Occipital lobe (tissue), 2 donors: ENCODE measurements around the gene AP1M2. TPM values are rescaled to one million over a fixed set of nuclear protein-coding genes. Genes with fewer than 3 reads are reported as not detected.
"Not testable (repeated sequence)": the region's sequence is repeated elsewhere in the genome, so short reads cannot be mapped to it uniquely, and the experiment has no call there.

Source experiments
- DNase-seq: peaks from one replicate; lab custom pipeline; 2025; lab: John Stamatoyannopoulos, UW
- total RNA-seq: library from RNA; depleted of rRNA; stranded (reverse); fragments of >200 nt; gene quantifications from one replicate; pipeline ENCODE4 v1.2.3, GENCODE V29; 2014

AP1M2 gene
- total RNA-seq, 1 donor from 2014 or later = not detected

DNA sequence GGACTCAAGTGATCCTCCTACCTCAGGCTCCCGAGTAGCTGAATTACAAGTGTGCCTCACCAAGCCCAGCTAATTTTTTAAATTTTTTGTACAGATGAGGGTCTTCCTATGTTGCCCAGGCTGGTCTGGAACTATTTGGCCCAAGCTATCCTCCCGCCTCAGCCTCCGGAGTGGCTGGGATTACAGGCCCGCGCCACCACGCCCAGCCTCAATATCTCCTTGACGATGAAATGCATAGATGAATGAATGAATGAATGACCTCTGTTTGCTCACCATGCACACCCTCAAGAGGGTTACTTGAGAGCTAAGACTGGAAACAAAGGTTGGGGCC lies 14.9 kb upstream of the AP1M2 start:
- DNase-seq = no peak

DNA sequence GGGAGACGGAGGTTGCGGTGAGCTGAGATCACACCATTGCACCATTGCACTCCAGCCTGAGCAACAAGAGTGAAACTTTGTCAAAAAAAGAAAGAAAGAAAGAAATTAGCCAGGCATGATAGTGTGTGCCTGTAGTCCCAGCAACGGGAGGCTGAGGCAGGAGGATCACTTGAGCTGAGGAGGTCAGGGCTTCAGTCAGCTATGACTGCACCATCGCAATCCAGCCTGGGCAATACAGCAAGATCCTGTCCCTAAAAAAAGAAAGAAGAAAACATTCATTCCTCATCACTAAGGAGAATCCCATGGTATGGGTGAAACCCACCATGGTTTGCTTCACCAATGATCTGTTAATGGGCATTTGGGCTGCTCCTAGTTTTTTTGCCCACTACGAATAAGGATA lies 13.0 kb upstream of the AP1M2 start:
- DNase-seq = no peak

DNA sequence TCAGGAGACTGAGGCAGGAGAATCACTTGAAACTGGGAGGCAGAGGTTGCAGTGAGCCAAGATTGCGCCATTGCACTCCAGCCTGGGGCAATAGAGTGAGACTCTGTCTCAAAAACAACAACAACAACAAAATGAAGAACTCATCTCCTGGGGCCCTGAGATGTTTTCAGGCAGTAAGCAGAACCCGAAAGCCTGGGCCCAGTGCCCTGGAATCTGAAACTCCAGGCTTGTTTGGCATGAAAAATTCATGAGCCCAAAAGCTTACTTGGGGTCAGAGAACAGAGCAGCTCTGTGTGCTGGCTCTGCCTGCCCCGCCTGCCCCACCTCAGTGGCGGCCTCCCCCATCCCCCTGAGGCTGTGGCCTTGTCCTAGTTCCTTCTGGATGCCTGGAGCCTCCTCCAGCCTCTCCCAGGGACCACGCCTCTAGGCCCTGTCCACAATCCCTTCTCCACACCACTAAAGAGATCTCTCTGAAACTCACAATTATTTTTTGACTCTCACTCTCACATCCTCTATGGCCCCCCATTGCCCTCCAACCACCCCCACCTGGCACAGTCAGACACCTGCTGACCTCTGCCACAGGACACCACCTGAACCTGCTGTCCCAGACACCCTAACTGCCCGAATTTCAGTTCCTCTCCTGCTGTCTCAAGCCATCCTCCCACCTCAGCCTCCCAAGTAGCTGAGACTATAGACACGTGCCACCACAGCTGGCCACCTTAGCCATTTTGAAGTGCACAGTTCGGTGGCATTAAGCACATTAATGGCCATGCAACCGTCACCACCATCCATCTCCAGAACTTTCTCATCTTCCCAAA lies 6.9 kb upstream of the AP1M2 start:
- DNase-seq = peak; percentile 30

DNA sequence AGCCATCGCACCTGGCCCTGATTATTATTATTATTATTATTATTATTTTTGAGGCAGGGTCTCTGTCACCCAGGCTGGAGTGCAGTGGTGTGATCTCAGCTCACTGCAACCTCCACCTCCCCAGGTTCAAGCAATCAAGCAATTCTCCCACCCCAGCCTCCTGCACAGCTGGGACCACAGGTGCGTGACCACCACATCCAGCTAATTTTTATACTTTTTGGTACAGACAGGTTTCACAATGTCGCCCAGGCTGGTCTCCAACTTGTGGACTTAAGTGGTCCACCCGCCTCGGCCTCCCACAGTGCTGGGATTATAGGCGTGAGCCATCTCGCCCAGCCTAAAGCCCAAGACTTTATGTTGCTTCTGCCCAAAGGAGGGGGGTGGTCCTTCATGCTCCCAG lies 6.0 kb upstream of the AP1M2 start:
- DNase-seq = no peak

DNA sequence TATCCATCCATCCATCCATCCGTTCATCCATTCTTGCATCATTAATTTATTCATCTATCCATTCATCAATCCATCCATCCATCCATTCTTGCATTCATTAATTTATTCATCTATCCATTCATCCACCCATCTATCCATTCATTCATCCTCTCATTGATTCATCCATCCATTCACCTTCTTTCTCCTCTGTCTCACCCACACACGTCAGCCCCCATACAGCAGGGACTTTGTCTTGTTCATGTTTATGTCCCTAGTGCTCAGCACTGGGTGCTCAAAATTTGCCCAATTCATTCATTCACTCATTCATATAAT lies 683 bp upstream of the AP1M2 start:
- DNase-seq = no peak

DNA sequence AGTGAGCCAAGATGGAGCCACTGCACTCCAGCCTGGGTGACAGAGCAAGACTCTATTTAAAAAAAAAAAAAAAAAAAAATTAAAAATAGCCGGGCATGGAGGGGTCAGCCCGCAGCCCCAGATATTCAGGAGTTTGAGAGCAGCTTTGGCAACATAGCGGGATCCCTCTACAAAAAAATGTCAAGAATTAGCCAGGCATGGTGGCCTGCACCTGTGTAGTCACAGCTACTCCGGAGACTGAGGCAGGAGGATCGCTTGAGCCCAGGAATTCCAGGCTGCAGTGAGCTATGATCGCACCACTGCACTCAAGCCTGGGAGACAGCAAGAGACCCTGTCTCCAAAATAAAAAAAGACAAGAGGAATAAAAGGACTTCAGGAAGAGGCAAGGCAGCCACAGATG lies 716 bp downstream of the AP1M2 start:
- DNase-seq = no peak

DNA sequence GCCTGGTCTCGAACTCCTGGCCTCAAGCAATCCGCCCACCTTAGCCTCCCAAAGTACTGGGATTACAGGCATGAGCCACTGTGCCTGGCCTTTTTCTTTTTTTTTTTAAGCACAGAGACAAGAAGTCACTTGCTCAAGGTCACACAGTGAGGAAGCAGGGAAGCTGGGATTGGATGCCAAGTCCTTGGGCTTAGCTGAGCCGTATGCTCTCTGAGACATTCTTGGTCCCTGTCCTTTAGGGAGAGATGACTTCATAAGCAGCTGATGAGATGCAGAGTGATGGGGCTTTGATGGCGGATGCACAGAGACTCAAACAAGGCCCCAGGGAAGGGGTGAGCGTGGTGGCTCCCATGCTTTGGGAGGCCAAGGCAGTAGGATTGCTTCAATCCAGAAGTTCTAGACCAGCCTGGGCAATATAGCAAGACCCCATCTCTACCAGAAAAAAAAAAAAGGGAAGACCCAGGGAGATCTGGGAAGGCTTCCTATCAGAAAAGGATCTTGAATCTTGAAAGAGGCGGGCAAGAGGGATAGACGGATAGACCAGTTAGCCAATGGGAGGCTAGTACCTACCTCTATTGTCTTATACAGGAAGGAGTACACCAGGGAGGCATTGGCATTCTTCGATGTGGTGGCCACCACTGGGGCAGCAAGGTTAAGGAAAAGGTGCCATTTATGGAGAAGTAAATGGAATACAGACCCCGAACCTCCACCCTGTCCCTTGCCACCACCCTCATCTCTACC lies 3.9 kb downstream of the AP1M2 start:
- DNase-seq = no peak

DNA sequence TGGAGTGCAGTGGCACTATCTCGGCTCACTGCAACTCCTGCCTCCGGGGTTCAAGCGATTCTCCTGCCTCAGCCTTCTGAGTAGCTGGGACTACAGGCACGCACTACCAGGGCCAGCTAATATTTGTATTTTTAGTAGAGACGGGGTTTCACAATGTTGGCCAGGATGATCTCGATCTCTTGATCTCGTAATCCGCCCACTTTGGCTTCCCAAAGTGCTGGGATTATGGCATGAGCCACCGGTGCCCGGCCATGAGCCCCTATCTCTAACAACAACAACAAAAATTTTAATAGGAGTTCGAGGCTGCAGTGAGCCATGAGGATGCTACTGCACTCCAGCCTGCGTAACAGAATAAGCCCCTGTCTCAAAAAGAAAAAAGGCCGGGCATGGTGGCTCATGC lies 5.0 kb downstream of the AP1M2 start:
- DNase-seq = no peak

DNA sequence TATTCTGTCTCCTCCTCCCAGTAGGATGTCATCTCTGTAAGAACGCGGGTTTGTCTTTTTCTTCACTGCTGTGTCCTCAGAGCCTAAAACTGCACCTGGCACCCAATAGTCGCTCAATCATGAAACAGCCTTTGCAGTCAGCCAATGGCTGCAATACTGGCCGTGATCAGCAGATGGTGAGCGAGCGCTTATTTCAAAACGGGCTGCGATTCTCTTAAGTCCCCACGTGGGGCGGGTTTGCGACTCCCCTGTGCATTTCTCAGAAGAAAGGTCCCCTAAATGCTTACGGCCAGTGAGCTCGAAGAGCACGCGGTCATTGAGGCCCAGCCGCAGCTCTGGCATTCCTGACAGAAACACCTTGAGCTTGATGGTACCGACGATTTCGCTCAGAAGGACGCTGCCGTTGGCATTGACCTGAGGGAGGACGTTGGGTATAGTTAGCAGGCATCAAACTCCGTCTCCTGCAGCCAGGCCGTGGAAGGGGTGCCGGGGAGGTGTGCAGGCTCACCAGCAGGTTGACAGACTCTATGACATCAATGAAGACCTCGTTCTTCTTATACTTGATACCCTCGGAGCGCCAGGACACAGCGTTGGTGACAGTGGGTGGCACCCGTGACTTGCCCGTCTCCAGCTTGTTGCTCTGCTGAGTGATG lies 6.0 kb downstream of the AP1M2 start:
- DNase-seq = peak; percentile 64

DNA sequence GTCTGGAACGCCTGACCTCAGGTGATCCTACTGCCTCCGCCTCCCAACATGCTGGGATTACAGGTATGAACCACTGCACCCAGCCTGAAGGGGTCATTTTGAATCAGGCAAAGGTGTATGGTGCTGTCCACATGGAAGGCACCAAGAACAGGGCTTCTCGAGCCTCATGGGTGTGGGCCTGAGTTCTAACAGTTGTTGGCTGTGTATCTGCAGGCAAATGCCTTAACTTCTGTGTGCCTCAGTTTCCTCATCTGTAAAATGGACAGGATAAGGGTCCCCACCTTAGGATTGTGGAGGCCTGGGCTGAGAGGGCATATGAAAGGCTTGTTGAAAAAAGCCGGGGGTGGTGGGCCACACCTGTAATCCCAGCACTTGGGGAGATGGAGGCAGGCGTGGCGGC lies 9.2 kb downstream of the AP1M2 start:
- DNase-seq = no peak

DNA sequence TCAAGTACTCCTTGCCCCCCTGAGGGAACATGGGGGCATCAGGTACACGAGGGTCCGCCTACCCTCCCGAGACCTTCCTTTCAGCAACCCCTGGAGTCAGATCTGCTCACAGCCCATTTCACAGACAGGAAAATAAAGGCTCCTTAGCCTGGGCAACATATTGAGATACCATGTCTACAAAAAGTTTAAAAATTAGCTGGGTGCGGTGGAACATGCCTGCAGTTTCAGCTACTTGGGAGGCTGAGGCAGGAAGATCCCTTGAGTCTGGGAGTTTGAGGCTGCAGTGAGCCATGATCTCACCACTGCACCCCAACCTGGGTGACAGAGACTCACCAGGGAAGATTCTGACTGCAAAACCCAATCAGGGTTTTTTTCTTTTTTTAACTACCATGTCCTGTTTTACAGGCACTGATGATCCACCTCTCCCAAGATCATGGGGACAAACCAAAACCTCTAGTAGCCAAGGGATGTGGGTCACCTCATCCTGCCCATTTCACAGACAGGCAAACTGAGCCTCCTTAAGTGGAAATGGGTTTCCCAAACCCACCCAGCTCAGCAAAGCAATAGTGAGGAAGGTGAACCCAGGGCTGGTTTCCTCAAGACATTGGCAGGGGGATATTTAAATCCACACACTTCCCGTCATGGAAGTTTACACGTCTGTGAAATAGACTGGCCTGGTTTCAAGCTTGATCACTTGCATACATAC lies 11.9 kb downstream of the AP1M2 start:
- no peak for DNase-seq

DNA sequence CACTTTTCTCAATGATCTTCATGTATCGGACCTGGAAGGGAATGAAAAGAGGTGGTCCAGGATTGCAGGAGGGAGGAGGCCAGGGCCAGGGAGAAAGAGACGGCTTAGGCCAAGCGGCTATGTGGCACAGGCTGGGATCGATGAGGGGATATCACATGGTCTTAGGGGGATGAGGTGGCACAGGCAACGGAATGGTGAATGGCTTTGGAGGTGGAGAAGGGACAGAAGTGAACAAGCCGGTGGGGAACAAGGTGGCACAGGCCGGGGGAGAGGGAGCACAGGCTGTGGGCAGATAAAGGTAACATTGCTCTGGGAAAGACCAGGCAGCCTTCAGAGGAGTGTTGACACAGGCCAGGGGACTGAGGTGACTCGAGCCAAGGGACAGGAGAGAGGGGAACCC lies 12.7 kb downstream of the AP1M2 start:
- no peak for DNase-seq

DNA sequence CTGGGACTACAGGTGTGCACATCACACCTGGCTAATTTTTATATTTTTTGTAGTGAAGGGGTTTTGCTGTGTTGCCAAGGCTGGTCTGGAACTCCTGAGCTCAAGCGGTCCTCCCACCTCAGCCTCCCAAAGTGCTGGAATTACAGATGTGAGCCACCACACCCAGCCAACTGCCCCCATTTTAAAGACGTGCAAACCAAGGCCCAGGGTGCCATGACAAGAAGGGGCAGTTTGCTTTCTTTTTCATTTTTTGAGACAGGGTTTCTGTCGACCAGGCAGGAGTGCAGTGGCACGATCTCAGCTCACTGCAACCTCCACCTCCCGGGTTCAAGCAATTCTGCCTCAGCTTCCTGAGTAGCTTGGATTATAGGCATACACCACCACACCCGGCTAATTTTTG lies 13.3 kb downstream of the AP1M2 start:
- not testable (repeated sequence) for DNase-seq

DNA sequence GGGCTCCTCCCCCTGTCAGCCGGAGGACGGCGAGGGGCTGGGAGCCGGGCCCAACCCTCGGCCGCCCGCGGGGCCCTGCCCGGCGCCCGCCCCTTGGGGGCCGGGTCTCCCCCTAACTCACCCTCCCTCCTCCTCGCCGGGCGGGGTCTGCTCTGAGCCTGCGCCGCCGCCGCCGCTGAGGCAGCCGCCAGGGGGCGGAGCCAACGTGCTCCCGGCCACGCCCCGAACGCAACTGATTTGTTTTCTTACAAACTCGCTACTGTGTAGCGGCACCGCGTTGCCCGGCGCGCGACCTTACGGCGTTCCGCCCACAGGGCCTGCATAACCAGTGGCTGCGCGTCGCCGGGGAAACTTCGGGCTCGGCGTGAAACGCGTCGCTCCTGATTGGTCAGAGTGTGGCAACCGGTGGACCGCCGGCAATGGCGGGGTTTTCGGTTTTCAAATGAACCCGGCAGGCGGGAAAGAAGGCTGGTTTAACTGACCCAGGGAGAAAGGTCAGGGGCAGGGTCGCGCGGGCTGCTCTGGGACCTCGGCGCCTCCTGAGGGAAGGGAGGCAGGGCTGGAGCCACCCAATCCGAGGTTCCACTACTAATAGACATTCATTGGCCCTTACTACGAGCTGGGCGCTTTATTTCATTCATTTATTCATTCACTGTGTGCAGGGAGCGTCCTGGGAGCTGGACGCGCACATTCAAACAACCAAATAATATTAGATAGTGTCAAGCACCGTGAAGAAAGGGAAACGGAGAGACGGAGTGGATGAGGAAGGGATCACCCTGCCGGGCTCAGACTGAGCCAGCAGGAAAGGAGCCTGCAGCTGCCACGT lies 18.1 kb downstream of the AP1M2 start, which contains the start of gene CDKN2D:
CDKN2D (minus strand) TSS at position 154 of the 826 bp plus-strand sequence. CDS start 326 bp downstream, outside the sequence.
- DNase-seq = peak; percentile 100

DNA sequence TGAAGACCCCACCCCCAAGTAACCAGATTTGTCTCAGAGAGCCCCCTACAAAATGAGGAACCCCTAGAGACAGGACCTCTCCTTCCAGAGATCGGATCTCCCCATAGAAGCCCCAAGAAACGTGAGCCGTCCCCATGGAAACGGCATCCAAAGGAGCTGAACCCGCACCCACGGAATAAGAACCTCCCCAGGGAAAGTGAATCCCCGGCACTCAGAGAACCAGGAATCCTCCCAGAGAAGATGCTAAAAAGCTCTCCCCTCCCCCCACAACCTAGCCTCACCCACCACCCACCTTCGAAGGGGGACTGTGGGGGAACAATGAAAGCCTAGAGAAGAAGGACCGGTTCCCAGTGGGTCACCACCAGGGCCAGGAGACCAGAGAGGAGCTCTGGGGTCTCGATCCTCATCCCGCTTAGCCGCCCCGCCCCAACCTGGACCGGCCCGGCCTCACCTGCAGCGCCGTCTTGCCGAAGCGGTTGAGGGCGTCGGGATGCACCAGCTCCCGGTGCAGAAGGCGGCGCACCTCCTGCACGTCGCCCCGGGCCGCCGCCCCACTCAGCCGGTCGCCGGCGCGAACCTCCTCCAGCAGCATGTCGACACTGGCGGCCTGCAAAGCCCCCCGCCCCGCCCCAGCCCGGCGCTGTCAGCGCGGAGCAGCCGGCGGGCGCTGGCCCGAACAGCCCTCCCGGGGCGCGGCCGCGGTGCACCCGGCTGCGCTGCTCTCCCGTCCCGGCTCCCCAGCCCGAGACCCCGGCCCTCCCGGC lies 18.9 kb downstream of the AP1M2 start:
- no peak for DNase-seq

DNA sequence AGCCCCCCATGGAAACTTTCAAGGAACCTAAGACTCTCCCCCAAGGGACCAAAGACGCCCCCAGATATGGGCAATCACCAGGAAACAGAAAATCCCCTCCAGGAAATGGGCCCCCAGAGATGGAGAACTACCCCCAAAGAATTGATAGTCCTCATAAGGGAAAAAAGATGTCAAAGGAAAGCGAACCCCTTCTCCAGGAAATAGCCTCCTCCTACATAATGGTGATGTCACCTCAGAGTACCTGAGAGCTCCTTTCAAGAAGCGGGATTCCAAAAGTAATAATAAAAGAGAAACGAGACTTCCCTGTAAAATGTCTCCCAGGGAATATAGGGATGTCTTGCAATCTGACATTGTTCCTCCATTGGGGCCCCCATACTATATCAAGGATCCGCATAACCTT lies 19.5 kb downstream of the AP1M2 start:
- no peak for DNase-seq

DNA sequence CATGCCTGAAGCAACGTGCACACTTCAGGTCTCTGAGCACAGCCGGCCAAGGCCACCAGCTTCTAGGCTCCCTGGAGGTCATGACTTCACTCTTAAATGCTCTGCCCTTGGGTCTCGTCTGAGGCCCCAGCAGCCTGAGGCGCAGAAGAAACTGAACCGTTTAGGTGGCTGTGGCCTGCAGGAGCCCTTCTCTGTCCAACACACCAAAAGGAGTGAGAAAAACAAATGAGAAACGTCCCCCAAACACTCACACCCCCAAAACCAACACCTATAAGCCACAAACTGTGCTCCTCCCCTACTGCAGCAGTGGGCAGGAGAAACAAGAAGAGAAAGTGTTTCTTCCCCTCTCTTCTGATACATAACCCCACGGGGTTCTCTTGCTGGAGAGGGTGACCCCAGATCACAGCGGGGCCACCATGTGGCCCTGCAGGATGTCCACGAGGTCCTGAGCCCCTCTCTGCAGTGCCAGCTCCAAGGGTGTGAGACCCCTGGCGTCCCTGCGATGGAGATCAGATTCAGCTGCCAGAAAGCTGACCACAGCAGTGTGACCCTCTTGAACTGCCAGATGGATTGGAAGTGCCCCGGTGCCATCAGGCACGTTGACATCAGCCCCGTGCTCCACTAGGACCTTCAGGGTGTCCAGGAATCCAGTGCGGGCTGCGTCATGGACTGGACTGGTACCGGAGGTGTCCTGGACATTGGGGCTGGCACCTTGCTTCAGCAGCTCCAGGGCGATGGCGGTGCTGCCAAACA lies 20.3 kb downstream of the AP1M2 start:
- no peak for DNase-seq

DNA sequence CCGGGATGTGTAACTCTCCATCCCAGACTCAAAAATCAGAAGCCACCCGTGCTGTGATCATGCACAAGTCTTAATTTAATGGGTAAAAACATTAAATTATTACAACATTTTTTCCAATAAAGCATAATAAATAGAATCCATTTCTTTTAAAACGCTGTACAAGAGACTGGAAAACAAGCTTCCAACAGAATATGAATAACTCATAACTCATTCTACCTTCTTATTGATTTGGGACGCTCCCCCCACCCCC lies 20.8 kb downstream of the AP1M2 start:
- no peak for DNase-seq

DNA sequence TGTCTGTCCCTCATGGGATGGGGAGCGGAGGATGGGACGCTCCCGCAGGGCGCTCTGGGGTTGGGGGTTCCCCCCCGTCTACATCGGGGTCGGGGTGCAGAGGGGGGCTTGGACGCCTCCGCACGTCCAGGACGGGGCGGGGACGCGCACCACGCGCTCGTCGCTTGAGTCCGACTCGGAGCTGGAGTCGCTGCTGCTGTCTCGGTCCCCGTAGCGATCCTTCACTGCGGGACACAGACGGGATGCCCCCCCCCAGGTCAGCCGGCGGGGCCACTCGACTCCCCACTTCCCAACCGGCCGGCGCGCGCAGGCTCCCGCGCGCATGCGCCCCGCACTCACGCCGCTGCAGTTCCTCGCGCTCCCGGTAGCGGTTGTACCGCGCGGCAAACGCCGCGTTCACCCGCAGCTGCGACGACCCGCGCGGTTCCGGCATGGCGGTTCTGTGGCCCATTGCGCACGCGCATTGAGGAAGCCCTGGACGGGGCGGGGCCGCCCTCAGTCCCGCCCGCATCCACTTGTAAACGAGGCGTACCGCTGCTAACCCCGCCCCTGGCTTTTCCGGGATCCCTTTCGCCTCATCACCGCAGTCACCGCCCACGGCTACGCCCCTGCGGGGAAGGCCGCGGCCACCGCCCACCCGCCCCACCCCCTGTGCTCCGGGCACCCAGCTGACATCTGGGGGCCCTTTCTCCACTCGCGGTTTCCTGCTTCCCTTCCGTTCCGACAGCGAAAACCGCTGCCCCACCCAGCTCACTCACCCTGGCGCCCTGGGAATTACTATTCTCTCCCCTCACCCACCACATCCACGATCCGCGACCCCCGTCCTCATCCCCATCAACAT lies 21.3 kb downstream of the AP1M2 start, which contains the start of gene KRI1:
KRI1 (minus strand) TSS at position 444 of the 841 bp plus-strand sequence; CDS start at position 433, 11 bp downstream.
- peak; percentile 93 for DNase-seq
